Bronchial epithelial cell (primary cell): ENCODE data around the gene PMS1. TPM values are rescaled to one million over a fixed set of nuclear protein-coding genes. Genes with fewer than 3 reads are reported as not detected.
"Not testable (repeated sequence)": the region's sequence is repeated elsewhere in the genome, so short reads cannot be mapped to it uniquely, and the experiment has no call there.

ENCODE experiments used
- DNase-seq: peaks from one replicate; pipeline ENCODE4 v3.0.0-alpha.2; 2010; ENCODE audit warnings: low read depth
- FAIRE-seq: peaks from 2 replicates; lab custom pipeline; 2011; peaks lifted over from hg19 to GRCh38; lab: Jason Lieb, UNC
- H3K27me3 ChIP-seq: 2 replicates; pipeline ENCODE4 v1.5.1; 2011; ENCODE audit warnings: low read length; ENCODE audit not compliant: control insufficient read depth, insufficient read depth
- H3K36me3 ChIP-seq: 2 replicates; pipeline ENCODE4 v1.5.1; 2011; ENCODE audit warnings: low read length; ENCODE audit not compliant: control insufficient read depth, insufficient read depth
- H3K4me3 ChIP-seq: 2 replicates; pipeline ENCODE4 v1.5.1; 2011; ENCODE audit warnings: mild to moderate bottlenecking, low read depth, low read length, control low read depth
- total RNA-seq: library from RNA; depleted of rRNA; stranded (reverse); fragments of >200 nt; gene quantifications from 2 replicates; pipeline ENCODE4 v1.2.1, GENCODE V29; 2014
- TF ChIP-seq, protein P1 (sequence below): IDR thresholded peaks from 2 replicates; pipeline ENCODE4 v1.5.1; 2011; ENCODE audit warnings: mild to moderate bottlenecking, moderate library complexity, low read length, control low read depth, inconsistent platforms; ENCODE audit not compliant: insufficient read depth, severe bottlenecking

Gene PMS1
- total RNA-seq, 1 donor from 2014 or later = 22.6 TPM

DNA sequence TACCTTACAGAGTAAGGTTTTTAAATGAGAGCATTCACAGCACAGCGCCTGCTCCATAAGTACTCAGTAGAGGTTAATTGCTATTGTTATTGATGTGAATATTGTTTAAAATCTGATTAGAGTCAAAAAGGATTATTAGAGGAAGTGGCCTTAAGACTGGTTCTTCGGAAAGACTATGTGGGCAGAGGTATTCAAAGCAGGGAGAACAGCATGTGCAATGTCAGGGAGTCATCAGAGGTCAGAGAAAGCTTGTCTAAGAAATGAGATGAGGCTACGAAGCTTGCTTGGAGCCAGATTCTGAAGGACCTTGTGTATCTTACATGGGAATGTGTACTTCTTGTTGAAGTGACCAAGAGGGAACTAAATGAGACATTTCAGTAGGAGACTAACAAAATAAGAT lies 49.8 kb downstream of the PMS1 start:
- Histone ChIP-seq H3K36me3 (no peaks in the 10 kb centered on the region), H3K27me3 (no peaks in the 10 kb centered on the region), H3K4me3 (no peak overlapping the region)
- TF ChIP-seq, protein P1, sequence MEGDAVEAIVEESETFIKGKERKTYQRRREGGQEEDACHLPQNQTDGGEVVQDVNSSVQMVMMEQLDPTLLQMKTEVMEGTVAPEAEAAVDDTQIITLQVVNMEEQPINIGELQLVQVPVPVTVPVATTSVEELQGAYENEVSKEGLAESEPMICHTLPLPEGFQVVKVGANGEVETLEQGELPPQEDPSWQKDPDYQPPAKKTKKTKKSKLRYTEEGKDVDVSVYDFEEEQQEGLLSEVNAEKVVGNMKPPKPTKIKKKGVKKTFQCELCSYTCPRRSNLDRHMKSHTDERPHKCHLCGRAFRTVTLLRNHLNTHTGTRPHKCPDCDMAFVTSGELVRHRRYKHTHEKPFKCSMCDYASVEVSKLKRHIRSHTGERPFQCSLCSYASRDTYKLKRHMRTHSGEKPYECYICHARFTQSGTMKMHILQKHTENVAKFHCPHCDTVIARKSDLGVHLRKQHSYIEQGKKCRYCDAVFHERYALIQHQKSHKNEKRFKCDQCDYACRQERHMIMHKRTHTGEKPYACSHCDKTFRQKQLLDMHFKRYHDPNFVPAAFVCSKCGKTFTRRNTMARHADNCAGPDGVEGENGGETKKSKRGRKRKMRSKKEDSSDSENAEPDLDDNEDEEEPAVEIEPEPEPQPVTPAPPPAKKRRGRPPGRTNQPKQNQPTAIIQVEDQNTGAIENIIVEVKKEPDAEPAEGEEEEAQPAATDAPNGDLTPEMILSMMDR = no peak
- no peak for DNase-seq
- no peak for FAIRE-seq

DNA sequence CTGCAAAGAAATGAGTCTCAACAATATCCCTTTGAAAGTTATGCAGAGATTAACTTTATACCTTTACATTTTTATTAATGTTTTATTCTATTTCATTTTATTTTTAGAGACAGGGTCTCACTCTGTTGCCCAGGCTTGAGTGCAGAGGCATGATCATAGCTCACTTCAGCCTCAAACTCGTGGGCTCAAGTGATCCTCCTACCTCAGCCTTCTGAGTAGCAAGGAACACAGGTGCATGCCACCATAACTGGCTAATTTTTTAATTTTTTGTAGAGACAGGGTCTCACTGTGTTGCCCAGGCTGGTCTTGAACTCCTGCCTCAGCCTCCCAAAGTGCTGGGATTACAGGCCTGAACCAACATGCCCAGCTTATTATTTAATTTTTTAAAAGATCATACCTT lies 50.4 kb downstream of the PMS1 start:
- not testable (repeated sequence) for H3K4me3 ChIP-seq, DNase-seq, H3K36me3 ChIP-seq, H3K27me3 ChIP-seq, FAIRE-seq

DNA sequence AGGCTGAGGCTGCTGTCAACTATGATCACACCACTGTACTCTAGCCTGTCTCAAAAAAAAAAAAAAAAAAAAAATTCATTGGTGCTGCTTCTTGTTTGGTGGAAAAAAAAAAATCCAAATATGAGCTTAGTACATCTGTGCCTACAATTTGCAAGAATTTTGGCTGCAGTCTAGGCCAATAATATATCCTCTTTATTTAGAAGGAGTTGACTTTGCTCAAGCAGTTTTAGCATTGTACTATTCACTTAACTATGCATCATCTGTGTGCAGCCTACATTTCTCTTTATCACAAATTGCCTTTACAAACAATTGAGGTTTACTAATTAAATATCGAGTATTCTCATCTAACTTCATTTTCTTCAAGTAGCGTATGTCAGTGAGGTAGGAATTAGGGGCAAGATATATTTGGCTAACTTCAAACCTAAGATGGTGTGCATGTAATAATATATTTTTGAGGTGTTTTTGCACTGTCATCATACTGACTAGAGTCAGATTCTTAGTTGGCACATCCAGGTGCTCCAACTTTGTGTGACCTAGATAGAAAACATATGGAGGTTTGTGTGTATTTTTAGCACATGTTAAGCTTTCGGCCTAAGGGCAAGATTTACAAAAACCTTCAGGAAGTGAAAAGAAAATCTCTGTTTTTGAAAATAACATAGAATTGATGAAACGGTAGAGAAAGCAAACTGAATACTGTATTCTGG lies 51.8 kb downstream of the PMS1 start:
- no peaks in the 10 kb centered on the region for H3K36me3 ChIP-seq
- TF ChIP-seq, protein P1 = no peak
- no peak overlapping the region for H3K4me3 ChIP-seq
- FAIRE-seq = no peak
- no peak for DNase-seq
- H3K27me3 ChIP-seq = no peaks in the 10 kb centered on the region

DNA sequence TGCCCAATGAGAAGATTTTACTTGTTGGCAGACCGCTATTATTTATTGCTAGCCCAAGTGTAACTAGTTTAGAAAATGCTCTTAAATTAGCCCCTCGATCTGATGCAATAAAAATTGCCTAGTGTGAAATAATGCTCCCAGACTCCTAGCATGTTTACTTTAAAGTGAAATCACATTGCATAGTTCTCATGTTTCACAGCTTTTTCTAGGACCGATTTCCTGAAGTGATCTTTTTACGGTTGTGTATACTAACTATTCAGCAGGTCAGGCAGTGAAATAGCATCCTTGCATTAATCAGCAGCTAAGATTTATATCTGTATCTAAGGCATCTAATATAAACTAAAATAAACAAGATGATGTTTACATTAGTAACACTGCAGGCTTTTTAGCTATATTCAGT lies 52.4 kb downstream of the PMS1 start:
- Histone ChIP-seq H3K4me3 (no peak overlapping the region), H3K27me3 (no peaks in the 10 kb centered on the region), H3K36me3 (no peaks in the 10 kb centered on the region)
- peak; percentile 58 for DNase-seq
- TF ChIP-seq, protein P1 = no peak
- FAIRE-seq = no peak

DNA sequence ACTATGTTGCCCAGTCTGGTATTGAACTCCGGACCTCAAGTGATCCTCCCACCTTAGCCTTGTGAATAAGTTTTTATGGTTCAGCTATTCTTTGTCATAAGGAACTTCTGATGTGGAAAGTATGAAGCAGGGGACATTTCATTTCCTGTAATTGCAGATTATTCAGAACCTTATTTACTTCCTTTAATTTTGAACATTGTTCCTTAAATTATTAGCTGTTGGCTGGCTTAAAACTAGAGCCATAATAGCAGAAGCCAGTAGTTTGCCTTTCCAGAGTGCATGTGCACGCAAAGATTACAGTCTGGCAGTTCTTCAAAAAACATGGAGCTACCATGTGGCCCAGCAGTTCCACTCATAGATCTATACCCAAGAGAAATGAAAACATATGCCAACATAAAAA lies 53.1 kb downstream of the PMS1 start:
- Histone ChIP-seq H3K4me3 (no peak overlapping the region), H3K27me3 (no peaks in the 10 kb centered on the region), H3K36me3 (no peaks in the 10 kb centered on the region)
- TF ChIP-seq, protein P1 = no peak
- DNase-seq (no peak), FAIRE-seq (no peak)

DNA sequence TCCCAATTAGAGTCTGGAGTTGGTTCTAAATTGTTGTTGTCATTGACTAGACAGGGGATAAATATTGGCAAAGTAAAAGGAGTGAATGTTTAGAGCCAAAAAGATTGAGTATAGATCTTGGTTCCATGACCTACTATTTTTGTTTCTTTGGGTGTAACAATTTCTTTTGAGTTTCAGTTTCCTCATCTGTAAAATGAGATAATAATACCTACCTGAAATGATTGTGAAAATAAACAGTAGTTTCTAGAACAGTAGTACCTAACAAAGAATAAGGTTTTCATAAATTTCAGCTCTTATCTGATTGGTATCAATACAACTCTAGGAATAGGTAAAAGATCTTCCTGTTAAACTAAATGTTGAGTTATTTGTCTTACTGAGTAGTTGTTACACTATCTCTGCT lies 56.8 kb downstream of the PMS1 start:
- TF ChIP-seq, protein P1 = no peak
- DNase-seq (no peak), FAIRE-seq (no peak)

More for the DNA sequence above, 56.8 kb downstream of the PMS1 start:
- no peaks in the 10 kb centered on the region for H3K36me3 ChIP-seq
- no peak overlapping the region for H3K4me3 ChIP-seq
- H3K27me3 ChIP-seq = no peaks in the 10 kb centered on the region
